Measurements from ENCODE around the gene ZNF71.
"Not testable (repeated sequence)": the region's sequence is repeated elsewhere in the genome, so short reads cannot be mapped to it uniquely, and the experiment has no call there.

The ZNF71 gene

GRCh38 chr19:56654151-56654550 lies 59.0 kb downstream of the ZNF71 start:
- Mint-ChIP-seq H3K27ac (no peak overlapping the region), H3K36me3 (no peaks in the 10 kb centered on the region), H3K9me3 (peaks cover 57% of the 10 kb centered on the region), H3K27me3 (no peaks in the 10 kb centered on the region), H3K4me3 (no peak overlapping the region), H3K4me1 (no peaks in the 10 kb centered on the region)
- CTCF ChIA-PET = no interaction called here
- DNase-seq = no peak

- H3K27ac Mint-ChIP-seq = no peak overlapping the region
- H3K4me3 Mint-ChIP-seq = no peak overlapping the region
- CTCF ChIA-PET = no interaction called here
- DNase-seq = no peak
- peaks cover 53% of the 10 kb centered on the region for H3K9me3 Mint-ChIP-seq
- peaks cover 4% of the 10 kb centered on the region for H3K36me3 Mint-ChIP-seq
- no peaks in the 10 kb centered on the region for H3K27me3 Mint-ChIP-seq
- no peaks in the 10 kb centered on the region for H3K4me1 Mint-ChIP-seq
Measured at GRCh38 chr19:56660381-56661107, 65.4 kb downstream of the ZNF71 start.

GRCh38 chr19:56661248-56661647 lies 66.1 kb downstream of the ZNF71 start:
- H3K4me3 Mint-ChIP-seq = no peak overlapping the region
- DNase-seq = no peak
- H3K9me3 Mint-ChIP-seq = peaks cover 53% of the 10 kb centered on the region
- H3K27me3 Mint-ChIP-seq = no peaks in the 10 kb centered on the region
- no peaks in the 10 kb centered on the region for H3K4me1 Mint-ChIP-seq
- CTCF ChIA-PET = no interaction called here
- H3K27ac Mint-ChIP-seq = no peak overlapping the region
- peaks cover 4% of the 10 kb centered on the region for H3K36me3 Mint-ChIP-seq

- Mint-ChIP-seq H3K4me3 (no peak overlapping the region), H3K27ac (no peak overlapping the region), H3K36me3 (peaks cover 4% of the 10 kb centered on the region), H3K9me3 (peaks cover 59% of the 10 kb centered on the region), H3K4me1 (no peaks in the 10 kb centered on the region), H3K27me3 (no peaks in the 10 kb centered on the region)
- no peak for DNase-seq
- CTCF ChIA-PET = no interaction called here
Measured at GRCh38 chr19:56663931-56664500, 68.9 kb downstream of the ZNF71 start.

GRCh38 chr19:56664511-56664910 lies 69.4 kb downstream of the ZNF71 start:
- peaks cover 4% of the 10 kb centered on the region for H3K36me3 Mint-ChIP-seq
- no peak overlapping the region for H3K4me3 Mint-ChIP-seq
- peaks cover 57% of the 10 kb centered on the region for H3K9me3 Mint-ChIP-seq
- no peak overlapping the region for H3K27ac Mint-ChIP-seq
- no peak for DNase-seq
- CTCF ChIA-PET = no interaction called here
- H3K27me3 Mint-ChIP-seq = no peaks in the 10 kb centered on the region
- no peaks in the 10 kb centered on the region for H3K4me1 Mint-ChIP-seq

- Mint-ChIP-seq H3K4me3 (no peak overlapping the region), H3K27me3 (no peaks in the 10 kb centered on the region), H3K9me3 (peaks cover 52% of the 10 kb centered on the region), H3K36me3 (peaks cover 2% of the 10 kb centered on the region), H3K27ac (no peak overlapping the region), H3K4me1 (peaks cover 8% of the 10 kb centered on the region)
- CTCF ChIA-PET = no interaction called here
- no peak for DNase-seq
Measured at GRCh38 chr19:56667311-56667870, 72.3 kb downstream of the ZNF71 start.

GRCh38 chr19:56668676-56669075 lies 73.6 kb downstream of the ZNF71 start:
- H3K36me3 Mint-ChIP-seq = peaks cover 2% of the 10 kb centered on the region
- H3K4me1 Mint-ChIP-seq = peaks cover 8% of the 10 kb centered on the region
- CTCF ChIA-PET = no interaction called here
- H3K9me3 Mint-ChIP-seq = peaks cover 50% of the 10 kb centered on the region
- H3K27me3 Mint-ChIP-seq = no peaks in the 10 kb centered on the region
- no peak overlapping the region for H3K4me3 Mint-ChIP-seq
- no peak overlapping the region for H3K27ac Mint-ChIP-seq
- DNase-seq = no peak

- Mint-ChIP-seq H3K36me3 (no peaks in the 10 kb centered on the region), H3K27me3 (no peaks in the 10 kb centered on the region), H3K4me3 (peak overlapping the region; percentile 27), H3K4me1 (peaks cover 8% of the 10 kb centered on the region), H3K27ac (no peak overlapping the region), H3K9me3 (peaks cover 43% of the 10 kb centered on the region)
- DNase-seq = no peak
- CTCF ChIA-PET = no interaction called here
Measured at GRCh38 chr19:56670401-56670960, 75.4 kb downstream of the ZNF71 start.

- Mint-ChIP-seq H3K4me1 (peaks cover 8% of the 10 kb centered on the region), H3K36me3 (no peaks in the 10 kb centered on the region), H3K4me3 (peak overlapping the region; percentile 76), H3K27ac (peak overlapping the region; percentile 64), H3K27me3 (no peaks in the 10 kb centered on the region), H3K9me3 (peaks cover 40% of the 10 kb centered on the region)
- DNase-seq = no peak
- CTCF ChIA-PET = no interaction called here
Measured at GRCh38 chr19:56670961-56671612, 76.0 kb downstream of the ZNF71 start.

GRCh38 chr19:56671613-56671994 lies 76.5 kb downstream of the ZNF71 start, which contains the start of gene ZNF835:
Gene ZNF835 (minus strand): TSS chr19:56671757. CDS start chr19:56665198, 6,559 bp downstream.
- peak within 1 kb of the TSS; percentile 64 for H3K27ac Mint-ChIP-seq
- no peaks in the 10 kb centered on the region for H3K27me3 Mint-ChIP-seq
- no peaks in the 10 kb centered on the region for H3K36me3 Mint-ChIP-seq
- peak; percentile 79 for DNase-seq
- CTCF ChIA-PET = no interaction called here
- H3K4me1 Mint-ChIP-seq = peaks cover 8% of the 10 kb centered on the region
- peaks cover 45% of the 10 kb centered on the region for H3K9me3 Mint-ChIP-seq
- peak within 1 kb of the TSS; percentile 76 for H3K4me3 Mint-ChIP-seq

GRCh38 chr19:56672610-56673009 lies 77.5 kb downstream of the ZNF71 start:
- not testable (repeated sequence) for H3K27ac Mint-ChIP-seq, H3K36me3 Mint-ChIP-seq, H3K27me3 Mint-ChIP-seq

More at GRCh38 chr19:56672610-56673009, 77.5 kb downstream of the ZNF71 start:
- peaks cover 47% of the 10 kb centered on the region for H3K9me3 Mint-ChIP-seq
- CTCF ChIA-PET, H3K4me3 Mint-ChIP-seq, H3K4me1 Mint-ChIP-seq, DNase-seq: not testable (repeated sequence)
